LHCN-M2 (cell line): Measurements from ENCODE around the gene KCND3. TPM values are rescaled to one million over a fixed set of nuclear protein-coding genes. Genes with fewer than 3 reads are reported as not detected.

ENCODE experiments used
- DNase-seq: peaks from one replicate; pipeline ENCODE4 v3.0.0-alpha.2; 2012; ENCODE audit warnings: low read depth
- total RNA-seq: library from RNA; depleted of rRNA; stranded (reverse); fragments of >200 nt; gene quantifications from 2 replicates; pipeline ENCODE4 v1.2.3, GENCODE V29; 2014; rRNA removed

Gene KCND3
- total RNA-seq, 1 experiment from 2014 or later, result not detected

GRCh38 chr1:111730706-111731105 lies 258.8 kb downstream of the KCND3 start:
- DNase-seq, result no peak

DNA sequence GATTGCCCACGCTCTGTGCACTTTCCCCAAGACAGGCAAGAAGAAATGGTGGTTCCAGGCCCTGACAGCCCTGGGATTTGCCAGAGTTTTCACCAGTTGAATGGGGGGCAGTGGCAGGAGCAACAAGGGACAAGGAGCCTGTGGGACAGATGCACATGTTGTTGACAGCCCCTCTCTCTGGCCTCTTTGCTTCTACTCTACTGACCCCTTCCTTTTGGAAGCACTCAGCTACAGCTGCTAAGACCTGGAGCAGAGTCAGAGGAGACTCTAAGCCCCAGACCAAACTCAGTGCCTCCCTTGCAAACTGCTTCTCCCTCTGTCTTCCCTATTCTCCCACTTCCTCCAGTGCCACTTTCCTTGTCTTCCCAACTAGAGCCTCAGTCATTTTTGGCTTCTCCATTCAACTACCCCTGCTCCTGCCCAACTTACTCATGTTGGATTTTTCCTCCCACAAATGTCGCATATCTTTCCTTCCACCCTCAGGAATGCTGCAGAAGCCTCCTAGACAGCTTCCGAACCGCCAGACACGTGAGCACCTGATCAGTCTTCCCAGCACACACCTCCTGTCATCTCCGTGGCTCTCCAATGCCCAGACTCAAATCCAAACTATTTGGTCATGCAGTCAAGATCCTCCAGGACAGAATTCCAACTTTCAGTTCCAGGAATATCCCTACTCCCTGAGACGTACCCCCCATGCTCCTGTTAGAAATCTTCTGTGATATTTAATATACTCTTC lies 259.4 kb downstream of the KCND3 start:
- DNase-seq, result no peak

DNA sequence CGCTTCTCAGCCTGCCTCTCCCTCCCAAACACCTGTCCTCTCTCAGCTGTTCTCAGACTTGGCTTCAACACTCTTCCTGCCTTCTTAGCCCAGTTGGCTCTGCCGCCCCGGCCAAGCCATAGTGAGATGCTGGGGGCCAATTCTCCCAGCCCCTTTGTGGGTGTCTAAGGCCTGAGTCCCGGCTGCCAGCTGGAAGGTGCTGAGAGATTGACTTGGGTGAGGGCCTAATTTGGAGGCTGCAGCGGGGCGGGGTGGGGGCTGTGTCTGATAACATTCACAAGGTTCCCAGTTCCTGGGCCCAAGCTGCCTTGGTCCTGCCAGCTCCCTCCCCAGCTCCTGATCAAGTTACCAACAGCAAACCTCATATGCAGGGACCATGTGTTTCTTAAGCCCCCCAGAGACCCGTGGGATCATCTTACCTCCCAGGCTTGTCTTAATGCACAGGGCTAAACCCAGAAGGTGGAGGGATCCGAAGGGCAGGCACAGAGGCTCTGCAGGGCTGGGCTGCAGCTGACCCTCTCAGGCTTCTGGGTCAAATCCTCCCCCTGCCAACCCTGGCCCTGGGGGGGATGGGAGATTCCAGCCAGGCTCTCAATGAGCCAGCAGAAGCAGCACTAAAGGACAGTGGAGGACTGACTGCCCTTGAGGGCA lies 260.1 kb downstream of the KCND3 start:
- peak; percentile 81 for DNase-seq

DNA sequence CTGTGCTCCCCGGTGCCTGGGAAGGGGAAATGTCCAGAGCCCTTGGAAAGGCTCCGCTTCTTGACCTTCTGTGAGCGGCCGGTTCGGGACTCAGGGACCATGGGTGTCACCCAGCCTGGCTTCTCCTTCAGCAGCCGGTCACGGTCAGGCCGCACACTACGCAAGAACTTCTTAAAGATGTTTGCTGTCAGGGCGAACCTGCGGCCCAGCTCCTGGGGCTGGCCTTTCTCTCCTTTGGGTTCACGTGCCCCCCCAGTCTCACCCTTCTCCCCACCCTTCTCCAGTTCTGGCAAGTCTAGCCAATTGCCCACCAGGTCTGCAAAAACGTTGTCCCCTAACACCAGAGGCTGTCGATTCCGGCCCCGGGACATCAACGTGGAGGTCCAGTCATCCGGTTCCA lies 262.4 kb downstream of the KCND3 start:
- DNase-seq, result no peak

GRCh38 chr1:111725192-111725591 lies 264.3 kb downstream of the KCND3 start:
- peak; percentile 82 for DNase-seq

- DNase-seq, result no peak
Measured at GRCh38 chr1:111723871-111724270, 265.6 kb downstream of the KCND3 start.

DNA sequence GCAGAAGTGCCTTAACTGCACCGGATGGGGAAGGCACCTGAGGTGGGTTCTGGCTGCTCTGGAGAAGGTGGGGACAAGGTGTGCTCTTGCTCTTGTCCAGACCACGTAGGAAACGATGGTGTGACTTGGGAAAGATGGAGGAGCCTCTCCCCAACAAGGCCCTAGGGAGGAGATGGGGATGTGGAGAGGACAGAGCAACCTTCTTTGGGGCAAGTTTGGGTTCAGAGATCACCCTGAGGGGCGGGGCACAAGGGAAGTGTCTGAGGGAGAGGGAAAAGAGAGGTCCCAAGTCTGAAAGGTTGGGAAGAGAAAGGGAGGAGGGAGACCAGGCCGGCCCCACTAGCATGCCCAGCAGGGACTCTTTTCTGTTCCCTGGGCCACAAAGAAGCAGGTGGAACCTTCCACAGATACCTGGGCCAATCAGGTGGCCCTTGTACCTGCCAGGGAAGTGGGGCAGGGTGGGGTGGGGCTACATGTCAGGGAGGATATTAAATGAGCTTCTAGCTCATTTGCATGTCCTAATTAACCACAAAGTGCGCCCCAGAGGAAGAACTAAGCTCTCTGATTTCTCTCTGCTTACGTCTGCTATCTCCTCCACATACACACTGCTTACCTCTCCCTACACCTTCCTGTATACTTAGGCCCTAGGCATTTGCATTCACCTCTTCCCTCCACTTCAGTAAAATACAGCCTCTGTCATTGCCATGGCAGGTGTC lies 266.2 kb downstream of the KCND3 start:
- DNase-seq, result no peak

GRCh38 chr1:111720977-111721786 lies 268.3 kb downstream of the KCND3 start:
- no peak for DNase-seq

Other genes starting within 250 kb of the KCND3 start
- 23.6 and 31.0 TPM in 2 replicates for gene DDX20, start 233.8 kb downstream of the KCND3 start, total RNA-seq